Breast epithelium (tissue), 3 donors: ENCODE data around the gene PCDHGA11.

Experiments
- CTCF ChIP-seq, 3 donors: fragments of 450-650 bp; IDR thresholded peaks; one replicate each; pipeline ENCODE4 v1.5.1; 2016 to 2017; ENCODE audit warnings: antibody characterized with exemption in 3 of 3, mild to moderate bottlenecking in 3 of 3, moderate library complexity in 3 of 3
- POLR2A ChIP-seq: fragments of 450-650 bp; IDR thresholded peaks from one replicate; pipeline ENCODE4 v1.6.1; 2016; ENCODE audit warnings: antibody characterized with exemption, mild to moderate bottlenecking, moderate library complexity

- TF ChIP-seq CTCF (IDR thresholded peaks at IDR 0.05): no peak
- no peak for TF ChIP-seq POLR2A
Measured at GRCh38 chr5:141399555-141400258, 21.1 kb upstream of the PCDHGA11 start.
